Natural killer cell (primary cell): ENCODE data around the gene GXYLT1. TPM values are rescaled to one million over a fixed set of nuclear protein-coding genes. Genes with fewer than 3 reads are reported as not detected.

ENCODE experiments used
- ATAC-seq, 3 donors: fragments of 150-1000 bp in 2 of 3; fragments of 200-7000 bp in 1 of 3; cut with Tn5 transposase; 1 replicate in 1 of 3; 2 replicates in 2 of 3; pipeline ENCODE4 v1.10.0; 2021; ENCODE audit warnings: mild to moderate bottlenecking in 2 of 3, moderate library complexity in 2 of 3
- DNase-seq, 2 donors: peaks; one replicate each; pipeline versions ENCODE4 v3.0.0 to v3.0.0-alpha.2; 2013 to 2021; ENCODE audit warnings: mixed read lengths in 1 of 2
- H3K27ac ChIP-seq: one replicate; pipeline ENCODE4 v1.5.1; 2013; ENCODE audit warnings: mild to moderate bottlenecking, low read length
- H3K27me3 ChIP-seq: one replicate; pipeline ENCODE4 v1.6.1; 2013; ENCODE audit warnings: low read length; ENCODE audit not compliant: control insufficient read depth, insufficient read depth
- H3K36me3 ChIP-seq: one replicate; pipeline ENCODE4 v1.6.1; 2013; ENCODE audit warnings: low read length; ENCODE audit not compliant: control insufficient read depth, insufficient read depth
- H3K4me1 ChIP-seq: one replicate; pipeline ENCODE4 v1.6.1; 2013; ENCODE audit warnings: low read length; ENCODE audit not compliant: control insufficient read depth, insufficient read depth
- H3K4me3 ChIP-seq: one replicate; pipeline ENCODE4 v1.5.1; 2013; ENCODE audit warnings: low read length
- H3K9me3 ChIP-seq: one replicate; pipeline ENCODE4 v1.6.1; 2013; ENCODE audit warnings: low read length; ENCODE audit not compliant: control insufficient read depth, insufficient read depth
- H3K27ac Mint-ChIP-seq, 2 donors: one replicate each; pipeline ENCODE4 v1.8.0; 2022; ENCODE audit warnings: mild to moderate bottlenecking in 2 of 2, mixed read lengths in 2 of 2, moderate library complexity in 1 of 2
- H3K27me3 Mint-ChIP-seq, 2 donors: one replicate each; pipeline ENCODE4 v1.8.0; 2022; ENCODE audit warnings: low read depth in 2 of 2, mixed read lengths in 2 of 2
- H3K36me3 Mint-ChIP-seq: one replicate; pipeline ENCODE4 v1.8.0; 2022; ENCODE audit warnings: mixed read lengths
- H3K4me1 Mint-ChIP-seq, 2 donors: one replicate each; pipeline ENCODE4 v1.8.0; 2022; ENCODE audit warnings: mixed read lengths in 2 of 2
- H3K4me3 Mint-ChIP-seq: one replicate; pipeline ENCODE4 v1.8.0; 2022; ENCODE audit warnings: mild to moderate bottlenecking, moderate library complexity, mixed read lengths
- H3K9me3 Mint-ChIP-seq, 2 donors: one replicate each; pipeline ENCODE4 v1.8.0; 2022; ENCODE audit warnings: mixed read lengths in 2 of 2
- WGBS: methylation state at CpG from one replicate; pipeline ENCODE4 v1.1.7; 2013; ENCODE audit warnings: missing lambda C conversion rate; ENCODE audit not compliant: insufficient coverage; 5-methylcytosine and 5-hydroxymethylcytosine counted together
- intact Hi-C: fragments of 100-400 bp; cut with micrococcal nuclease; formaldehyde crosslinking; loops from one replicate; pipeline ENCODE4 v1.14.2; 2022
- total RNA-seq, 4 donors: library from RNA; stranded (reverse); fragments of 120-200 nt in 1 of 4; gene quantifications; one replicate each; pipeline versions ENCODE4 v1.2.3 to v1.2.4, GENCODE V29; 2013 to 2022
- TF ChIP-seq, protein P1 (sequence below): fragments of 200-600 bp; IDR thresholded peaks from one replicate; pipeline ENCODE4 v1.8.0; 2022; ENCODE audit warnings: antibody characterized with exemption

Gene GXYLT1
- total RNA-seq, 3 donors from 2014 or later (not counting 1 experiment from before 2014, with no cell fraction given) = 12.3 to 13.0 (median 12.7) TPM

DNA sequence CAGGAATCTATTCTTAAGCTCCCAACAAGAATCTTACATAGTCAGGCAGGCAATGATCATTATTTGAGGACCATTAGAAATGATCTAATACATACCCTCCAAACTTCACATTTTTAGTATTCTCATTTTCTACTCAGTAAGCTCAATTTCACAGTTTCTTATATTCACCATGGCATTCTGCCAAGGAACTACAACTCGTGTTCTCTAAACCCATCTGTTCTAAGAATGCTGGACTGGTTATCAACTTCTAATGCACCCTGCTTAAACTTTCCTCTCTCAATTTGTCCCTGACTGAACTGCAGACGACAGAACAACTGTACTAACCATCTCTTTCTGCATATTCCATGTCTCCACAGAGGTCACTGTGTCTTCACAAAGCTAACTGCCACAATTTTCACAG, 58.6 kb downstream of the GXYLT1 start:
- H3K36me3 Mint-ChIP-seq = no peaks in the 10 kb centered on the region
- H3K27ac Mint-ChIP-seq = peak overlapping the region in 1 of 2 donors; percentile 38
- 76% methylated on average over 2 of the region's 2 CpGs for WGBS

GRCh38 chr12:42085594-42085993, 59.1 kb downstream of the GXYLT1 start:
- H3K27ac Mint-ChIP-seq = peak overlapping the region in 1 of 2 donors; percentile 38
- Histone ChIP-seq H3K4me1 (no peaks in the 10 kb centered on the region), H3K9me3 (no peaks in the 10 kb centered on the region), H3K36me3 (peaks cover 14% of the 10 kb centered on the region), H3K4me3 (no peak overlapping the region), H3K27ac (no peak overlapping the region), H3K27me3 (no peaks in the 10 kb centered on the region)
- H3K4me1 Mint-ChIP-seq = peaks cover 0 to 11% of the 10 kb centered on the region in 2 donors
- no peaks in the 10 kb centered on the region for H3K9me3 Mint-ChIP-seq
- H3K36me3 Mint-ChIP-seq = no peaks in the 10 kb centered on the region
- ATAC-seq (peak in 1 of 3 donors; percentile 36), DNase-seq (no peak)
- no peaks in the 10 kb centered on the region for H3K27me3 Mint-ChIP-seq
- intact Hi-C loops = no loop called here
- TF ChIP-seq, protein P1, sequence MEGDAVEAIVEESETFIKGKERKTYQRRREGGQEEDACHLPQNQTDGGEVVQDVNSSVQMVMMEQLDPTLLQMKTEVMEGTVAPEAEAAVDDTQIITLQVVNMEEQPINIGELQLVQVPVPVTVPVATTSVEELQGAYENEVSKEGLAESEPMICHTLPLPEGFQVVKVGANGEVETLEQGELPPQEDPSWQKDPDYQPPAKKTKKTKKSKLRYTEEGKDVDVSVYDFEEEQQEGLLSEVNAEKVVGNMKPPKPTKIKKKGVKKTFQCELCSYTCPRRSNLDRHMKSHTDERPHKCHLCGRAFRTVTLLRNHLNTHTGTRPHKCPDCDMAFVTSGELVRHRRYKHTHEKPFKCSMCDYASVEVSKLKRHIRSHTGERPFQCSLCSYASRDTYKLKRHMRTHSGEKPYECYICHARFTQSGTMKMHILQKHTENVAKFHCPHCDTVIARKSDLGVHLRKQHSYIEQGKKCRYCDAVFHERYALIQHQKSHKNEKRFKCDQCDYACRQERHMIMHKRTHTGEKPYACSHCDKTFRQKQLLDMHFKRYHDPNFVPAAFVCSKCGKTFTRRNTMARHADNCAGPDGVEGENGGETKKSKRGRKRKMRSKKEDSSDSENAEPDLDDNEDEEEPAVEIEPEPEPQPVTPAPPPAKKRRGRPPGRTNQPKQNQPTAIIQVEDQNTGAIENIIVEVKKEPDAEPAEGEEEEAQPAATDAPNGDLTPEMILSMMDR = no peak
- H3K4me3 Mint-ChIP-seq = no peak overlapping the region
- 50% methylated on average over 3 of the region's 3 CpGs for whole genome bisulfite sequencing

More for the DNA sequence above, 58.6 kb downstream of the GXYLT1 start:
- Histone ChIP-seq H3K36me3 (peaks cover 14% of the 10 kb centered on the region), H3K9me3 (no peaks in the 10 kb centered on the region), H3K4me1 (no peaks in the 10 kb centered on the region), H3K4me3 (no peak overlapping the region), H3K27me3 (no peaks in the 10 kb centered on the region), H3K27ac (no peak overlapping the region)
- DNase-seq = no peak
- no peaks in the 10 kb centered on the region for H3K27me3 Mint-ChIP-seq
- no peak overlapping the region for H3K4me3 Mint-ChIP-seq
- ATAC-seq = no peak
- intact Hi-C loops = no loop called here
- TF ChIP-seq, protein P1 = no peak
- H3K9me3 Mint-ChIP-seq = no peaks in the 10 kb centered on the region
- peaks cover 0 to 11% of the 10 kb centered on the region in 2 donors for H3K4me1 Mint-ChIP-seq

DNA sequence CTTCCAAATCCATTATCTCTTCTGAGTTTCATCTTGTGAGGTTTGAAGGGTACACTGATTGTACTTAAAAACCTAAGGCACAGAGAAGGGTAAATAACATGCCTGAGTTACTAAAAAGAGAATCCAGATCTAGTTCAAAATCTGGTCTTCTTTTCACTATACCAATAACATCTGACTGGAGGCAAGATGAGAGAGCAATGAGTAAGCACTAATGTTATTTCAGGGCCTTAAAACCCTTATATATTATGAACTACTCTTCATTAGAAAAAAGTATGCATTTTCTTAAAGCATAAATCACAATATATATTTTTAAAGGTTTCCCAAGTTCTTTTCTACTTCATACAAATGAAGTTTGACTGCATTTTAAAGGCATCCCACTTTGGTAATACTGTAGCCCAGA, 60.2 kb downstream of the GXYLT1 start:
- no peaks in the 10 kb centered on the region for H3K27me3 Mint-ChIP-seq
- no peaks in the 10 kb centered on the region for H3K36me3 Mint-ChIP-seq
- no peak for DNase-seq
- Histone ChIP-seq H3K9me3 (no peaks in the 10 kb centered on the region), H3K27ac (no peak overlapping the region), H3K4me3 (no peak overlapping the region), H3K27me3 (no peaks in the 10 kb centered on the region), H3K36me3 (peaks cover 12% of the 10 kb centered on the region), H3K4me1 (no peaks in the 10 kb centered on the region)
- no peak for ATAC-seq
- no peak overlapping the region for H3K27ac Mint-ChIP-seq
- no peaks in the 10 kb centered on the region for H3K9me3 Mint-ChIP-seq
- H3K4me3 Mint-ChIP-seq = no peak overlapping the region
- H3K4me1 Mint-ChIP-seq = peaks cover 0 to 11% of the 10 kb centered on the region in 2 donors
- TF ChIP-seq, protein P1 = no peak
- intact Hi-C loops = no loop called here

DNA sequence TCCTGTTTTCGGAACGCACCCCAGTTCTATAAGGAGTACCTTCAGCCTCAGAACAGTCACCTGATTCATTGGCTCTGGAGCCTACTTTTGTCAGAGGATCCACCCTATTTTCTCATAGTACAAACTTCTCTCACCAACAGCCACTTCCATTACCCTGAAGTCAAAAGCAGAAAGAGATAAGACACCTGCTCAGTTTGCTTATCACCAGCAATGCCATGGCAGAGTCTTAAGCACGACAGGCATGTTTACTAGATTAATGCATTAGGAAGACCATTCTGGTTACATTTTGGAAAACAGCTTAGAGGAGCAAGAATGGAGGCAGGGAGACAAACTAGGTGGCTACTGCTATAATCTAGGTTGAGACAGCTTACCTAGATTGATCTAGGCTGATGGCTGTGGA, 67.7 kb downstream of the GXYLT1 start:
- Mint-ChIP-seq H3K36me3 (no peaks in the 10 kb centered on the region), H3K27ac (no peak overlapping the region), H3K4me1 (no peaks in the 10 kb centered on the region), H3K27me3 (no peaks in the 10 kb centered on the region), H3K9me3 (no peaks in the 10 kb centered on the region), H3K4me3 (no peak overlapping the region)
- TF ChIP-seq, protein P1 = no peak
- H3K9me3 ChIP-seq = no peaks in the 10 kb centered on the region
- H3K36me3 ChIP-seq = no peaks in the 10 kb centered on the region
- H3K4me1 ChIP-seq = no peaks in the 10 kb centered on the region
- H3K27me3 ChIP-seq = no peaks in the 10 kb centered on the region
- WGBS = 87% methylated on average over 3 of the region's 3 CpGs
- no peak for DNase-seq
- no peak for ATAC-seq
- no peak overlapping the region for H3K27ac ChIP-seq
- no peak overlapping the region for H3K4me3 ChIP-seq
- intact Hi-C loops = no loop called here
